ENCODE results near the gene GTF2I. TPM values are rescaled to one million over a fixed set of nuclear protein-coding genes. Genes with fewer than 3 reads are reported as not detected.
A peak's percentile ranks its signal among the peaks of the same experiment; 100 is the strongest.

GTF2I gene
- total RNA-seq = 100 to 1,000 TPM; 143 to 145 TPM

- Mint-ChIP-seq H3K27ac (peak within 1 kb of the TSS; percentile 69), H3K4me1 (peaks cover 57% of the 10 kb centered on the region), H3K36me3 (ENCODE audit: low read depth) (peaks cover 19% of the 10 kb centered on the region), H3K9me3 (no peaks in the 10 kb centered on the region), H3K4me3 (peak within 1 kb of the TSS; percentile 76), H3K27me3 (no peaks in the 10 kb centered on the region)
- no peak for DNase-seq
- CTCF ChIA-PET = interaction anchor here (0.6 to 1.2 kb wide), 4 partner anchors 8 to 251 kb away, joined by 3 to 6 read pairs (median 4); no protein-coding TSS in a partner anchor
- POLR2A ChIA-PET = interaction anchor here (0.7 to 1.8 kb wide), 4 partner anchors 10 to 810 kb away, joined by 3 to 7 read pairs (median 4); no protein-coding TSS in a partner anchor
These were observed at the start of gene GTF2I for GRCh38 chr7:74657692-74658177. GTF2I (plus strand) TSS chr7:74657718; CDS start chr7:74689129, 31,411 bp downstream.

DNA sequence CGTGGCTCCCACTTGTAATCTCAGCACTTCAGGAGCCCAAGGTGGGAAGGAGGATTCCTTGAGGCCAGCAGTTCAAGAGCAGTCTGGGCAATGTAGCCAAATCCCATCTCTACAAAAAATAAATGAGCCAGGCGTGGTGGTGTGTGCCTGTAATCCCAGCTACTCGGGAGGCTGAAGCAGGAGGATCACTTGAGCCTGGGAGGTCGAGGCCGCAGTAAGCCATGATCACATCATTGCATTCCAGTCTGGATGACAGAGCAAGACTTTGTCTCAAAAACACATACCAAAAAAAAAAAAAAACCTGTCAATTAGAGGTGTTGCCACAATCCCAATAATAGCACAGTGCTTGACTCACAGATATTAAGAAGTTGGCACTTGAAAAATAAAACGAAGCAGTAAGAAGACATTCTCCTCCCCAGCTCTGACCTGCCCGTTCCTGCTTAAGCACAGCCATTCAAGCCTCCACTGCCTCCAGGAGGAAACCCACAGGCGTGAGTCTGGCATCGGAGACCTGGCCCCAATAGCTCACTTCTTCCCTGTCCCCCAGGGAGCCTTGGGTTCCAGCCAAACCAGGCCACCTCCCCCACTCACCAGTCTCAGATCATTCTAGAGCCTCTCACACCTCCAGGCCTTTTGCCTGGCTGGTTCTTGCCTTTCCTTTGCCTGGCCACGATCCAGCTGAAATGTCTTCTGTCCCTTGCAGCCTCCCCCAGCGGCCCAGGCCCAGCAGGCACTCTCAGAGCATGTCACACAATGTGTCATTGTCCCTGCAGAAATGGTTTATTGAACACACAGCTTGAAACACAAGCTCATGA, 45.3 kb upstream of the GTF2I start:
- ChIA-PET CTCF (interaction anchor here (1.4 kb wide), 1 partner anchor 46 kb away, joined by 3 read pairs; no protein-coding TSS in a partner anchor), POLR2A (no interaction called here)
- Mint-ChIP-seq H3K9me3 (no peaks in the 10 kb centered on the region), H3K27me3 (peaks cover 1% of the 10 kb centered on the region), H3K4me3 (no peak overlapping the region), H3K36me3 (ENCODE audit: low read depth) (no peaks in the 10 kb centered on the region), H3K27ac (no peak overlapping the region), H3K4me1 (peaks cover 12% of the 10 kb centered on the region)
- DNase-seq = no peak

DNA sequence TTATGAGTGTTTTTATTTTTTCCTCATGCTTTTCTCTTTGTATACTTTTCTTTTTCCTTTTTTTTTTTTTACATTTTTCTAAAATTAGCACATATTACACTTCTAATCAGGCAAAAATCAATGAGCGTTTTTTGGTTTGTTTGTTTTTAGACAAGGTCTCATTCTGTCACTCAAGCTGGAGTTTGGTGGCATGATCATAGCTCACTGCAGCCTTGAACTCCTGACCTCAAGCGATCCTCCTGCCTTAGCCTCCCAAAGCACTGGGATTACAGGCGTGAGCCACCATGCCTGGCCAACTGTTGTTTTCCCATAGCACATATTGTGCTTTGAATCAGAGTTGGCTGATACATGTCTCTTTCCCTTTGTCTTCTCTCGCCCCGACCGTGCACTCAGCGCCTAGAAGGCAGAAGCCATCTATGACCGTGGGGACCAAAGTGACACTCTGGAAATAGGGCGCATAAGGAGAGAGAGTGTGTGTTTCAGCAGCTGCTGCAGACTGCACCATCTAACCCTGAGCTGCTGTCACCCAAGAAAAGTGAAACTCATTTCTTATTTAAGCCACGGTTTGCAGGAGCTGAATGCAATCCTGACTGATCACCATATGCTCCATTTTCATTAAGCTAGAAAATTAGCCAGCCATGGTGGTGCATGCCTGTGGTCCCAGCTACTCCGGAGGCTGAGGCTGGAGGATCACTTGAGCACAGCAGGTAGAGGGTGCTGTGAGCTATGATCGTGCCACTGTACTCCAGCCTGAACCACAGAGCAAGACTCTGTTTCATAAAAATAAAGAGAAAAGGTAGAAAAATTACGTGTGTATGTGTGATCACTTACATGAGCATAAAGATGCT, 41.4 kb upstream of the GTF2I start:
- ChIA-PET POLR2A (no interaction called here), CTCF (no interaction called here)
- Mint-ChIP-seq H3K9me3 (no peaks in the 10 kb centered on the region), H3K4me3 (no peak overlapping the region), H3K4me1 (peaks cover 18% of the 10 kb centered on the region), H3K27ac (no peak overlapping the region), H3K36me3 (ENCODE audit: low read depth) (no peaks in the 10 kb centered on the region), H3K27me3 (no peaks in the 10 kb centered on the region)
- no peak for DNase-seq

DNA sequence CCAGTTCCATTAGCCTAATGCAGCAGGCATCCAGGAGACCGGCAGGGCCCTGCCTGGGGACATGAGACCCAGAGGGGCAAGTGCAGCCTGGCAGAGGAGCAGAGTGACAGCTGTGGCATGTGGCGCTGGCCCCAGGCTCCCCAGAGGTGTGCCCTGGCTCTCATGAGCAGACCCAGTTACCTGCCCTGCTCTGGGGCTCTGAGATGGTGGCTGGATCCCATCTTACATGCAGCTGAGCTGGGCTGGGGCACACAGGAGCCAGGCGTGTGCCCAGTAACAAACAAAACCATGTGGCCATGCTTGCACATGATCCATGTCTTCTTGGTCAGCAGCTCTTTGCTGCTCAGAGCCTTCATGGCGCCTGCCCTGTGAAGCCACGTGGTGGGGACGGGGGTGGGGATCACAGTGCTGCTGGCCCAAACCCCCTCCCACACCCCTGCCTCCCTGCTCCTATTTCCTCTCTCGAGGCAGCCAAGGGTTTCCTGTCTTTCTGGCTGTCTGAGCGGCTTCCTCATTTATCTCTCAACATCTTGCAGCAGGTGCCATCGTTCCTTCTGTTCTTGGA, 40.3 kb upstream of the GTF2I start:
- no peaks in the 10 kb centered on the region for H3K27me3 Mint-ChIP-seq
- no peaks in the 10 kb centered on the region for H3K36me3 Mint-ChIP-seq (ENCODE audit: low read depth)
- no peak for DNase-seq
- H3K9me3 Mint-ChIP-seq = no peaks in the 10 kb centered on the region
- POLR2A ChIA-PET = no interaction called here
- H3K27ac Mint-ChIP-seq = no peak overlapping the region
- CTCF ChIA-PET = interaction anchor here (0.6 kb wide), 1 partner anchor 49 kb away, joined by 3 read pairs; no protein-coding TSS in a partner anchor
- H3K4me3 Mint-ChIP-seq = no peak overlapping the region
- H3K4me1 Mint-ChIP-seq = peaks cover 18% of the 10 kb centered on the region

- H3K4me3 Mint-ChIP-seq = no peak overlapping the region
- H3K27me3 Mint-ChIP-seq = peaks cover 4% of the 10 kb centered on the region
- H3K27ac Mint-ChIP-seq = no peak overlapping the region
- ChIA-PET POLR2A (no interaction called here), CTCF (no interaction called here)
- DNase-seq = no peak
- H3K4me1 Mint-ChIP-seq = peaks cover 18% of the 10 kb centered on the region
- H3K36me3 Mint-ChIP-seq (ENCODE audit: low read depth) = no peaks in the 10 kb centered on the region
- no peaks in the 10 kb centered on the region for H3K9me3 Mint-ChIP-seq
These were observed 38.2 kb upstream of the GTF2I start for GRCh38 chr7:74619235-74619860.

DNA sequence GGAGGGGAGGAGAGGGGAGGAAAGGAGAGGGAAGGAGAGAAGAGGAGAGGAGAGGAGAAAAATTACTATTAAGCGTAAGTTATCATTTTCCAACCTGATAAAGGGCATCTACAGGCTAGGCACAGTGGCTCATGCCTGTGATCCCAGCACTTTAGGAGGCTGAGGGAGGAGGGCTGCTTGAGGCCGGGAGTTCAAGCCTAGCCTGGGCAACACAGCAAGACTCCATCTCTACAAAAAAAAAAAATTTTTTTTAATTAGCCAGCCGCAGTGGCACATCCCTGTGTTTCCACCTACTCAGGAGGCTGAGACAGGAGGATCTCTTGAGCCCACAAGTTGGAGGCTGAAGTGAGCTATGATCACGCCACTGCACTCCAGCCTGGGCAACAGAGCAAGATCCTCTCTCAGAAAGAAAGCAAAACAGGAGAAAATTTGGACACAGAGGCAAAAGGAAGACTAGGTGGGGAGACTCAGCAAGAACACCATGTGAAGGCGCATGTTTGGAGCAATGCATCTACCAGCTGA, 35.2 kb upstream of the GTF2I start:
- H3K9me3 Mint-ChIP-seq = no peaks in the 10 kb centered on the region
- H3K4me3 Mint-ChIP-seq = no peak overlapping the region
- peaks cover 4% of the 10 kb centered on the region for H3K27me3 Mint-ChIP-seq
- no peak overlapping the region for H3K27ac Mint-ChIP-seq
- no peak for DNase-seq
- ChIA-PET CTCF (interaction anchor here (0.6 kb wide), 1 partner anchor 56 kb away, joined by 3 read pairs; no protein-coding TSS in a partner anchor), POLR2A (no interaction called here)
- no peaks in the 10 kb centered on the region for H3K36me3 Mint-ChIP-seq (ENCODE audit: low read depth)
- peaks cover 7% of the 10 kb centered on the region for H3K4me1 Mint-ChIP-seq

DNA sequence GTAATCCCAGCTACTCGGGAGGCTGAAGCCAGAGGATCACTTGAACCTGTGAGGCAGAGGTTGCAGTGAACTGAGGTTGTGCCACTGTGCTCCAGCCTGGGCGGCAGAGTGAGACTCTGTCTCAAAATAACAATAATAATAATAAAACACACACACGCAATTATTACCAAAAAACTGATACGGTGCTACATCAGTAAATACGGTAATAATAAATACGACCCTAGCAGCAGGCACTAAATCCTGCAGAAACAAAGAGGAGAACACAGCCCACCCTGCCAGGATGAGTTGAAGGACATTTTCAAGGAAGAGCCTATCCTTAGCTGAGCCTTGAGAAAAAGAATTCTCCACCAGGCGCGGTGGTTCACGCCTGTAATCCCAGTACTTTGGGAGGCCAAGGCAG, 34.4 kb upstream of the GTF2I start:
- H3K9me3 Mint-ChIP-seq = no peaks in the 10 kb centered on the region
- H3K27me3 Mint-ChIP-seq = peaks cover 4% of the 10 kb centered on the region
- CTCF ChIA-PET = interaction anchor here (1.1 kb wide), 1 partner anchor 87 kb away, joined by 3 read pairs; no protein-coding TSS in a partner anchor
- no peak overlapping the region for H3K27ac Mint-ChIP-seq
- DNase-seq = no peak
- POLR2A ChIA-PET = no interaction called here
- H3K4me3 Mint-ChIP-seq = no peak overlapping the region
- H3K36me3 Mint-ChIP-seq (ENCODE audit: low read depth) = no peaks in the 10 kb centered on the region
- H3K4me1 Mint-ChIP-seq = peaks cover under 1% of the 10 kb centered on the region

DNA sequence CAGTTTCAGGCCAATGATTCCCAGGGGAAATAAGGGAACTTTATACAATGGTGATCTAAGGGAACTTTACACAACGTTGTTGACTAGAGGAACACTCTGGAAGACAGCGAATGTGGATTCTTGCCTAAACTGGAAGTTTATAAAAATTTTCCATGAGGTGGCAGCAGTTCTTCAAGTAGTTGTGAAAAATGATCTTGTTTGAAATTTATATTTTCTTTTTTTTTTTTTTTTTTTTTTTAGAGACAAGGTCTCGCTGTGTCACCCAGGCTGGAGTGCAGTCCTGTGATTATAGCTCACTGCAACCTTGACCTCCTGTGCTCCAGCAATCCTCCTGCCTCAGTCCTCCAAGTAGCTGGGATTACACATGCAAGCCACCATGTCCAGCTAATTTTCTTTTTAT, 32.1 kb upstream of the GTF2I start:
- Mint-ChIP-seq H3K4me1 (no peaks in the 10 kb centered on the region), H3K36me3 (ENCODE audit: low read depth) (no peaks in the 10 kb centered on the region), H3K27me3 (peaks cover 4% of the 10 kb centered on the region), H3K9me3 (no peaks in the 10 kb centered on the region), H3K27ac (no peak overlapping the region), H3K4me3 (no peak overlapping the region)
- ChIA-PET CTCF (interaction anchor here (0.7 to 0.8 kb wide), 2 partner anchors 32 to 100 kb away, joined by 3 to 4 read pairs; partner anchors contain the start of gene GTF2I), POLR2A (no interaction called here)
- DNase-seq = no peak

DNA sequence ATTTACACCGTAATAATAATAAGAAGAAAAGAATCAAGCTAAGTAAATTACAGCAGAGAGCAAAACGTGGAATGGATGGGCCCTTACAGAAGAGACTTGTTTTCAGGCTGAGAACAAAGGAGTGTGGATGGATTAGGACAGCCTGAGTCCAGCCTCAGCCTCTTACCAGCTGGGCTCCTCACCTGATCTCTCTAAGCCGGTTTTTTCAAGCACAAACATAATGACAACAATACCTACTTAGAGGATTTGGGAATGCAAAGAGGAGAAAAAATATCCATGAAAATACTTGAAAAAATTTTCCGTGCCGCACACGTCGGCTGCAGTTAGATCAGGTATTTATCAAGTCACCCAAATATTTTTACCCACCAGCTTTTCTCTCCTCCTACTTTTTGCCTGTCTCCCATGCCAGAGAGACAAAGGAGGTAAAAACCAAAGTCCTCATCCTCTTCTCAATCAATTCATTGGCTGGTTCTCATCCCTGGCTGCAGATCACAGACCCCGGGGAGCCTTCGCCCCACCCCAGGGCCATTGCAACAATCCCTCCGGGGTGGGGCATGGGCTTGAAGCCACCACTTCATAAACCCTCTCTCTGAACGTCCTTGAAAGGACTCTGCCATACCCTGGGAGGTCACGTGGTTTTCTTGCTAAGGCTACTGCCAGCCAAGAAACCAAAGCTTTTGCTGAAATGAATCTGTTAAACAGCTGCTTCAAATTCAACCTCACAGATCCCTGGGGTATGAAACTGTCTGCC, 29.7 kb upstream of the GTF2I start:
- H3K4me1 Mint-ChIP-seq = no peaks in the 10 kb centered on the region
- H3K4me3 Mint-ChIP-seq = no peak overlapping the region
- ChIA-PET POLR2A (no interaction called here), CTCF (no interaction called here)
- no peaks in the 10 kb centered on the region for H3K9me3 Mint-ChIP-seq
- no peaks in the 10 kb centered on the region for H3K36me3 Mint-ChIP-seq (ENCODE audit: low read depth)
- no peak for DNase-seq
- H3K27me3 Mint-ChIP-seq = no peaks in the 10 kb centered on the region
- H3K27ac Mint-ChIP-seq = no peak overlapping the region

- no peak for DNase-seq
- Mint-ChIP-seq H3K4me3 (no peak overlapping the region), H3K4me1 (peaks cover 1% of the 10 kb centered on the region), H3K27me3 (no peaks in the 10 kb centered on the region), H3K27ac (no peak overlapping the region), H3K9me3 (no peaks in the 10 kb centered on the region), H3K36me3 (ENCODE audit: low read depth) (no peaks in the 10 kb centered on the region)
- ChIA-PET CTCF (no interaction called here), POLR2A (no interaction called here)
These were observed 25.0 kb upstream of the GTF2I start for GRCh38 chr7:74632505-74632904.

- H3K4me1 Mint-ChIP-seq = peaks cover 1% of the 10 kb centered on the region
- no peak overlapping the region for H3K27ac Mint-ChIP-seq
- no peaks in the 10 kb centered on the region for H3K27me3 Mint-ChIP-seq
- H3K9me3 Mint-ChIP-seq = no peaks in the 10 kb centered on the region
- no peak for DNase-seq
- no peaks in the 10 kb centered on the region for H3K36me3 Mint-ChIP-seq (ENCODE audit: low read depth)
- H3K4me3 Mint-ChIP-seq = no peak overlapping the region
- POLR2A ChIA-PET = no interaction called here
- CTCF ChIA-PET = no interaction called here
These were observed 24.0 kb upstream of the GTF2I start for GRCh38 chr7:74633451-74633921.

DNA sequence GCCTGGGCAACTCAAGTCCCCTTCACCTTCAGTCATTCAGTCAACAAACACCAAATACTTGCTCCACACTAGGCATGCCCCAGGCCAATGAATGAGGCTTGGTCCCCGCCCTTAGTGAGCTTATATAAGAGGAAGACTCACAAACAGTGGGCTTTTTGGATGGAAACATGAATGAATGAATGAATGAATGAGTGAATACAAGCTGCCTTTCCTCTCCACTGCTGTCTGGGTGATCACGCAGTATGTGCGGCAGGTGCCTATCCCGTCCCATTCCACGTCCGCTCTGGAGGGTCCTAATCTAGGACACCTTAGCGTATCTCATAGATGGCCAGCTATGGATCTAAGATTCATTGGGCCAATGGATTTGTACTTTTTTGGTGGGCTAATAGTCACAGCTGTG, 19.8 kb upstream of the GTF2I start:
- Mint-ChIP-seq H3K4me1 (peaks cover 1% of the 10 kb centered on the region), H3K9me3 (no peaks in the 10 kb centered on the region), H3K36me3 (ENCODE audit: low read depth) (no peaks in the 10 kb centered on the region), H3K27me3 (no peaks in the 10 kb centered on the region), H3K27ac (no peak overlapping the region), H3K4me3 (no peak overlapping the region)
- DNase-seq = no peak
- CTCF ChIA-PET = no interaction called here
- POLR2A ChIA-PET = interaction anchor here (1.0 kb wide), 1 partner anchor 33 kb away, joined by 3 read pairs; no protein-coding TSS in a partner anchor
